Stimulated activated CD4-positive, alpha-beta T cell treated with anti-CD3 and anti-CD28 coated beads, Interleukin-1b, Interleukin-23, amount 100 ng/mL, for 4 hours (primary cell): Measurements from ENCODE around the gene C3AR1.
"Not testable (repeated sequence)": the region's sequence is repeated elsewhere in the genome, so short reads cannot be mapped to it uniquely, and the experiment has no call there.

Experiments
- DNase-seq, 2 donors: peaks; one replicate each; pipeline ENCODE4 v3.0.0-alpha.2; 2020; ENCODE audit warnings: low read depth in 2 of 2

The C3AR1 gene

GRCh38 chr12:8057839-8058238, 8.3 kb downstream of the C3AR1 start:
- DNase-seq = no peak

- no peak for DNase-seq
Measured at GRCh38 chr12:8057306-8057705, 8.9 kb downstream of the C3AR1 start.

- no peak for DNase-seq
Measured at GRCh38 chr12:8054816-8055215, 11.3 kb downstream of the C3AR1 start.

- DNase-seq = no peak
Measured at GRCh38 chr12:8052679-8053078, 13.5 kb downstream of the C3AR1 start.

- DNase-seq = no peak
Measured at GRCh38 chr12:8050600-8051250, 15.4 kb downstream of the C3AR1 start.

- no peak for DNase-seq
Measured at GRCh38 chr12:8048906-8049305, 17.3 kb downstream of the C3AR1 start.

GRCh38 chr12:8047842-8048241, 18.3 kb downstream of the C3AR1 start:
- DNase-seq = no peak

GRCh38 chr12:8045952-8046944, 19.9 kb downstream of the C3AR1 start:
- peak; percentile 77 to 81 for DNase-seq

GRCh38 chr12:8040791-8041190, 25.4 kb downstream of the C3AR1 start:
- DNase-seq = no peak

GRCh38 chr12:8038659-8039114, 27.5 kb downstream of the C3AR1 start:
- DNase-seq = no peak

- no peak for DNase-seq
Measured at GRCh38 chr12:8037947-8038346, 28.2 kb downstream of the C3AR1 start.

- no peak for DNase-seq
Measured at GRCh38 chr12:8037046-8037663, 29.0 kb downstream of the C3AR1 start.

GRCh38 chr12:8036346-8036745, 29.8 kb downstream of the C3AR1 start:
- DNase-seq = no peak

- no peak for DNase-seq
Measured at GRCh38 chr12:8035440-8036010, 30.6 kb downstream of the C3AR1 start.

- DNase-seq = no peak
Measured at GRCh38 chr12:8034802-8035201, 31.4 kb downstream of the C3AR1 start.

GRCh38 chr12:8033153-8034044, 32.8 kb downstream of the C3AR1 start:
- peak; percentile 24 to 33 for DNase-seq

GRCh38 chr12:8032242-8033152, 33.7 kb downstream of the C3AR1 start, which contains the start of gene FOXJ2:
Gene FOXJ2, plus strand, starts transcription at chr12:8032716. Its CDS starts 7,117 bp downstream, at chr12:8039833.
- peak; percentile 71 to 83 for DNase-seq

- no peak for DNase-seq
Measured at GRCh38 chr12:8031872-8032241, 34.3 kb downstream of the C3AR1 start.

GRCh38 chr12:8031017-8031416, 35.1 kb downstream of the C3AR1 start:
- not testable (repeated sequence) for DNase-seq

GRCh38 chr12:8030189-8030588, 36.0 kb downstream of the C3AR1 start:
- DNase-seq = no peak
